ENCODE measurements around the gene PPP1R12A.
"Not testable (repeated sequence)": the region's sequence is repeated elsewhere in the genome, so short reads cannot be mapped to it uniquely, and the experiment has no call there.

The PPP1R12A gene

DNA sequence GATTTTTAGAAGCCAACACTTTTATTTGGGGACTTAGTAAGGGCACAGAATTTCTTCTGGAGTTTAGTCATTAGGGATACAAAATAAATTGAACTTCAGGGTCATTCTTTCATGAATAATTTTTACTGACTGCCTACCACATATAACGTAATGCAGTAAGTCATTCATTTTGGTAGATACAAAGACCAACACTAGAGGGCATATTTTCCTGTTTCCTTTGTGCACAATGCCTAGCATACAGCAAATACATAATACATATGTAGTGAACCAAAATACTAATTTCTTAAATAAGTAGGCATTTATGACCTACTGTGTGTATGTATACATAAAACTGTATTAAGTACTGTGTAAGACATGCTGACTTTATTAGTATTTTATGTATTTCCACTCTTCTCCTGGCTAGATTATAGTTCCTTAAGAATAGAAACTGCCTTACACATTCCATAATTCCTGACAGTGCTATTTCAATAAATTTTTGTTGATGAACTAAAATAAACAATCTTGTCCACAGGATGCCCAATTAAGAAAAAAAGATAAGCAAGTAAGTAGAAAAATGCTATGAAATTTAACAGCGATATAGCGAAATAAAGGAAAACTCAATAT is 47.9 kb downstream of the PPP1R12A start:
- CTCF ChIA-PET: interaction anchor here (0.7 kb wide), 1 partner anchor 45 kb away, joined by 3 read pairs; no protein-coding TSS in a partner anchor

DNA sequence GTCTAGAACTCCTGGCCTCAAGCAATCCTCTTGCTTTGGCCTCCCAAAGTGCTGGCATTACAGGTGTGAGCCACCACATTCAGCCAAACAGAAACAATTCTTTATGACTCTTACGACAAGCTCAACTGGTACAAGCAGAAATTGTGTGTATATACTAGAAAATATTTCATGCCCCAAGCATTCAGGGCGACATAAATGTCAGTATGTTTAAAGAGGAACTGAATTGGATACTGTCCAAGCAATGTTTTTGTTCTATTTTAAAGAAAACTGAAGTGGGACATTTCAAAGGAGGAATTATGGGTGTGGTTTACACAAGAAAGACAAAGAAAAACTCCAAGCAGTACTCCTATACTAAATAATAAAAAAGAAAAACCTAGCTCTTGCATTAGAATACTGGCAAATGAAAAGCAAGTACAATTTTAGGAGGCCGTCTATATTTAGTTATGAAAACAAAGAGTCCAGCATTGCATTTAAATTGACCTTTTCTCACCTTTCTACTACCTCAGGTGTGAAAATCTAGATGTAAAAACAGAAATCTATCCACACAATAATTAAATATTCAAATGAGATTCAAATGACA is 48.9 kb downstream of the PPP1R12A start:
- ChIA-PET CTCF (interaction anchor here (0.7 kb wide), 1 partner anchor 46 kb away, joined by 3 read pairs; no protein-coding TSS in a partner anchor), POLR2A (ENCODE audit: low non-redundant PET) (no interaction called here)
- no peak for TF ChIP-seq CTCF (conservative IDR thresholded peaks at IDR 0.05; ENCODE audit: low read depth)
- DNase-seq (ENCODE audit: low spot score): no peak
- H3K27ac ChIP-seq: no peak overlapping the region

More for the DNA sequence above, 47.9 kb downstream of the PPP1R12A start:
- DNase-seq (ENCODE audit: low spot score): peak; percentile 14
- POLR2A ChIA-PET (ENCODE audit: low non-redundant PET): no interaction called here
- H3K27ac ChIP-seq: no peak overlapping the region
- TF ChIP-seq CTCF (conservative IDR thresholded peaks at IDR 0.05; ENCODE audit: low read depth): peak; percentile 70

- ChIA-PET POLR2A (ENCODE audit: low non-redundant PET) (no interaction called here), CTCF (interaction anchor here (0.7 kb wide), 1 partner anchor 484 kb away, joined by 3 read pairs; no protein-coding TSS in a partner anchor)
- TF ChIP-seq CTCF (conservative IDR thresholded peaks at IDR 0.05; ENCODE audit: low read depth): no peak
- no peak for DNase-seq (ENCODE audit: low spot score)
- H3K27ac ChIP-seq: no peak overlapping the region
Measured at GRCh38 chr12:79884401-79885006, 50.4 kb downstream of the PPP1R12A start.

- ChIA-PET CTCF (no interaction called here), POLR2A (ENCODE audit: low non-redundant PET) (no interaction called here)
- H3K27ac ChIP-seq: no peak overlapping the region
- no peak for TF ChIP-seq CTCF (conservative IDR thresholded peaks at IDR 0.05; ENCODE audit: low read depth)
- no peak for DNase-seq (ENCODE audit: low spot score)
Measured at GRCh38 chr12:79883216-79883615, 51.7 kb downstream of the PPP1R12A start.

GRCh38 chr12:79881351-79881750 is 53.5 kb downstream of the PPP1R12A start:
- ChIA-PET POLR2A (ENCODE audit: low non-redundant PET) (no interaction called here), CTCF (interaction anchor here (0.9 kb wide), 1 partner anchor 306 kb away, joined by 4 read pairs; no protein-coding TSS in a partner anchor)

GRCh38 chr12:79878506-79878905 is 56.4 kb downstream of the PPP1R12A start:
- H3K27ac ChIP-seq; CTCF ChIA-PET; DNase-seq (ENCODE audit: low spot score); POLR2A ChIA-PET (ENCODE audit: low non-redundant PET): not testable (repeated sequence)

More at GRCh38 chr12:79881351-79881750, 53.5 kb downstream of the PPP1R12A start:
- TF ChIP-seq CTCF (conservative IDR thresholded peaks at IDR 0.05; ENCODE audit: low read depth): no peak
- DNase-seq (ENCODE audit: low spot score): no peak
- no peak overlapping the region for H3K27ac ChIP-seq

DNA sequence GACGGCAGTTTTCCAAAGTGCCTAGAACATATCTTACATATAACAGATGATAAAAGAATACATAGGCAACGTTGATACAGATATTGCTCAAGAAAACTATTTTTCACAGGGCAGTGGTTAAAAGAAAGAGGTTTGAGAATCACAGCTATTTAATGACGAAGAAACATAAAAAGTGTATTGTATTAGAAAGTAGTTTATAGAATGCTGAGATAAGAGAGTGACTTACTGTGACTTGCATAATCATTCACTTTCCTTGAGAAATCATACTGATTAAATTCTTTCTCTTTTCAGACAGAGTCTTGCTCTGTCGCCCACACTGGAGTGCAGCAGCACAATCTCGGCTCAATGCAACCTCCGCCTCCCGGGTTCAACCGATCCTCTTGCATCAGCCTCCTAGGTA is 57.7 kb downstream of the PPP1R12A start:
- DNase-seq (ENCODE audit: low spot score): no peak
- no peak for TF ChIP-seq CTCF (conservative IDR thresholded peaks at IDR 0.05; ENCODE audit: low read depth)
- ChIA-PET CTCF (no interaction called here), POLR2A (ENCODE audit: low non-redundant PET) (no interaction called here)
- H3K27ac ChIP-seq: no peak overlapping the region
